ENCODE results near the gene FAM107A. TPM values are rescaled to one million over a fixed set of nuclear protein-coding genes. Genes with fewer than 3 reads are reported as not detected.

The FAM107A gene
- total RNA-seq, 1 experiment from 2014 or later: not detected

- TF ChIP-seq EZH2phosphoT487 (IDR thresholded peaks at IDR 0.05; ENCODE audit: borderline replicate concordance) (no peak), CBX3 (IDR thresholded peaks at IDR 0.05; ENCODE audit: low read depth) (no peak), ZFX (IDR thresholded peaks at IDR 0.05) (no peak), YY1 (IDR thresholded peaks at IDR 0.05; ENCODE audit: extremely low read depth, insufficient replicate concordance, low read depth, low read length) (no peak), CTCF (IDR thresholded peaks at IDR 0.05 in 2 of 3, conservative IDR thresholded peaks at IDR 0.05 in 1 of 3; ENCODE audit: borderline replicate concordance in 1 of 3, insufficient read depth in 1 of 3, low read depth in 2 of 3, low read length in 2 of 3) (no peak), REST (IDR thresholded peaks at IDR 0.05; ENCODE audit: low read depth) (no peak), CEBPB (IDR thresholded peaks at IDR 0.05; ENCODE audit: low read depth) (no peak), MAX (IDR thresholded peaks at IDR 0.05) (no peak), SIN3A (IDR thresholded peaks at IDR 0.05; ENCODE audit: low read depth) (no peak), EZH2 (IDR thresholded peaks at IDR 0.05) (no peak), TCF7L2 (IDR thresholded peaks at IDR 0.05; ENCODE audit: borderline replicate concordance, extremely low read depth, insufficient read depth, insufficient read length) (no peak), POLR2AphosphoS5 (IDR thresholded peaks at IDR 0.05; ENCODE audit: low read depth, low read length) (no peak), SRF (IDR thresholded peaks at IDR 0.05; ENCODE audit: low read depth) (no peak), RAD21 (IDR thresholded peaks at IDR 0.05; ENCODE audit: low read depth) (no peak), FOSL1 (IDR thresholded peaks at IDR 0.05; ENCODE audit: low read depth) (no peak), ELF1 (IDR thresholded peaks at IDR 0.05; ENCODE audit: borderline replicate concordance, low read depth) (no peak)
- TF ChIP-seq, protein P1, sequence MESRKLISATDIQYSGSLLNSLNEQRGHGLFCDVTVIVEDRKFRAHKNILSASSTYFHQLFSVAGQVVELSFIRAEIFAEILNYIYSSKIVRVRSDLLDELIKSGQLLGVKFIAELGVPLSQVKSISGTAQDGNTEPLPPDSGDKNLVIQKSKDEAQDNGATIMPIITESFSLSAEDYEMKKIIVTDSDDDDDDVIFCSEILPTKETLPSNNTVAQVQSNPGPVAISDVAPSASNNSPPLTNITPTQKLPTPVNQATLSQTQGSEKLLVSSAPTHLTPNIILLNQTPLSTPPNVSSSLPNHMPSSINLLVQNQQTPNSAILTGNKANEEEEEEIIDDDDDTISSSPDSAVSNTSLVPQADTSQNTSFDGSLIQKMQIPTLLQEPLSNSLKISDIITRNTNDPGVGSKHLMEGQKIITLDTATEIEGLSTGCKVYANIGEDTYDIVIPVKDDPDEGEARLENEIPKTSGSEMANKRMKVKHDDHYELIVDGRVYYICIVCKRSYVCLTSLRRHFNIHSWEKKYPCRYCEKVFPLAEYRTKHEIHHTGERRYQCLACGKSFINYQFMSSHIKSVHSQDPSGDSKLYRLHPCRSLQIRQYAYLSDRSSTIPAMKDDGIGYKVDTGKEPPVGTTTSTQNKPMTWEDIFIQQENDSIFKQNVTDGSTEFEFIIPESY (IDR thresholded peaks at IDR 0.05; ENCODE audit: extremely low read depth, insufficient replicate concordance, low read length): no peak
- TF ChIP-seq, protein P2, sequence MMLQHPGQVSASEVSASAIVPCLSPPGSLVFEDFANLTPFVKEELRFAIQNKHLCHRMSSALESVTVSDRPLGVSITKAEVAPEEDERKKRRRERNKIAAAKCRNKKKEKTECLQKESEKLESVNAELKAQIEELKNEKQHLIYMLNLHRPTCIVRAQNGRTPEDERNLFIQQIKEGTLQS (IDR thresholded peaks at IDR 0.05): no peak
- H3K27ac ChIP-seq (ENCODE audit: low read depth, low read length): no peak overlapping the region
- POLR2A ChIA-PET: no interaction called here
- CTCF ChIA-PET: interaction anchor here (1.2 kb wide), 1 partner anchor 230 kb away, joined by 3 read pairs; the partner anchor contains the start of genes HTD2 and RPP14
- intact Hi-C loops (cut with micrococcal nuclease): no loop called here
- H3K4me2 ChIP-seq (ENCODE audit: low read length): no peak overlapping the region
- no peaks in the 10 kb centered on the region for H3K36me3 ChIP-seq (ENCODE audit: control insufficient read depth in 1 of 2, insufficient read depth in 2 of 2, low read length in 2 of 2)
- no peaks in the 10 kb centered on the region for H3K79me2 ChIP-seq (ENCODE audit: insufficient read depth, low read length)
- BruUV-seq (replicated peaks): no TSS peak
- DNase-seq (ENCODE audit: low read depth, low spot score) (no peak), ATAC-seq (no peak)
- no peak overlapping the region for H3K9ac ChIP-seq (ENCODE audit: low read length)
- H2AFZ ChIP-seq (ENCODE audit: low read depth, low read length, poor library complexity, severe bottlenecking): no peak overlapping the region
- H3K9me2 ChIP-seq (ENCODE audit: insufficient read depth): no peaks in the 10 kb centered on the region
- H3K27me3 ChIP-seq (ENCODE audit: insufficient read depth, low read length): no peaks in the 10 kb centered on the region; the same call in 1 of the 2 replicates
- no peaks in the 10 kb centered on the region for H3K9me3 ChIP-seq (ENCODE audit: control insufficient read depth in 1 of 2, insufficient read depth in 1 of 2, low read depth in 1 of 2, low read length in 2 of 2)
- RAD21 ChIA-PET (ENCODE audit: low non-redundant PET in 1 of 2, low total read pairs in 2 of 2, uncharacterized antibody in 2 of 2, unreplicated experiment in 2 of 2): no interaction called here
- peaks cover 2 to 14% of the 10 kb centered on the region in 2 experiments; a peak in 2 of 4 replicates for H3K4me1 ChIP-seq (ENCODE audit: control insufficient read depth in 1 of 2, insufficient read depth in 2 of 2, low read length in 2 of 2)
- no peaks in the 10 kb centered on the region for H4K20me1 ChIP-seq (ENCODE audit: insufficient read depth)
- no peak overlapping the region for H3K4me3 ChIP-seq (replicated peaks in 1 of 2; ENCODE audit: low read depth in 1 of 2, low read length in 2 of 2)
These were observed 41.4 kb downstream of the FAM107A start for GRCh38 chr3:58535531-58536500.
